HG02938 (cell line): Measurements from ENCODE around the gene MAN2A2.
A peak's percentile ranks its signal among the peaks of the same experiment; 100 is the strongest.
"Not testable (repeated sequence)": the region's sequence is repeated elsewhere in the genome, so short reads cannot be mapped to it uniquely, and the experiment has no call there.

ENCODE experiments used
- ATAC-seq: cut with Tn5 transposase; IDR thresholded peaks from one replicate; pipeline ENCODE4 v1.9.1; 2021; ENCODE audit warnings: mild to moderate bottlenecking, moderate library complexity; ENCODE audit not compliant: unreplicated experiment

MAN2A2 gene

DNA sequence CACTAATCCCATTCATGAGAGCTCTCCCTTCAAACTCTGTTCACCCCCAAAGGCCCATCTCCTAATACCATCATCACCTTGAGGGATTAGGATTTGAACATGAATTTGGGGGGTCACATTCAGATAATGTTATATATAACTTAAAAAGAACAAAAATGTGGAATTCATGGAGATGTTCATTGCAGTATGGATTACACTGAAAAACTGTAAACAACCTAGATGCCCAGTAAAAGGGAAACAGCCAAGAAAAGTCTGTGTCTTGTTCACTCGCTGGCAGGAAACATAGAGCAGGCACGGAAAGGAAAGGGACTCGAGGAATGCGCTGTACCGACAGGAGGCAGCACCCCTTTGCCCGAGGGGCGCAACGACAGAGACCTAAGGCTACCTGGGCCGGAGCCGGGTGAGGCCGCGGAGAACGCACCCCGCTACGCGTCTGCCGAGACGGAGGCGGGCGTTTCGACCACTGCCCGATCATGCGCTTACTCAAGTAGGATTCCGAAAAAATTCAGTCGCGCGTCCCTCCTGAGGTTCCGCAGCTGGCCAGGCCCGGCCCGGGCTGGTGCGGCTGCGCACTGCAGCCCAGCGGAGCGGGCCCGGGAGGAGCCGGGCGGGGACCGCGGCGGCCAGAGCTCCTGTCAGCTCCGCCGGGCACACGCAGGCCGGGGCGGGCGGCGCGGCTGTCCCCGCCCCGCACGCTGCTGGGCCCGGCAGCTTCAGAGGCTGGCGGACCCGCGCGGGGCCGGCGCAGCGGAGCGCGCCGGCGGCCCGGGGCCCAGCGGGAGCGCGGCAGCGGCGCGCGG lies 862 bp upstream of the MAN2A2 start:
- ATAC-seq, result peak; percentile 65

DNA sequence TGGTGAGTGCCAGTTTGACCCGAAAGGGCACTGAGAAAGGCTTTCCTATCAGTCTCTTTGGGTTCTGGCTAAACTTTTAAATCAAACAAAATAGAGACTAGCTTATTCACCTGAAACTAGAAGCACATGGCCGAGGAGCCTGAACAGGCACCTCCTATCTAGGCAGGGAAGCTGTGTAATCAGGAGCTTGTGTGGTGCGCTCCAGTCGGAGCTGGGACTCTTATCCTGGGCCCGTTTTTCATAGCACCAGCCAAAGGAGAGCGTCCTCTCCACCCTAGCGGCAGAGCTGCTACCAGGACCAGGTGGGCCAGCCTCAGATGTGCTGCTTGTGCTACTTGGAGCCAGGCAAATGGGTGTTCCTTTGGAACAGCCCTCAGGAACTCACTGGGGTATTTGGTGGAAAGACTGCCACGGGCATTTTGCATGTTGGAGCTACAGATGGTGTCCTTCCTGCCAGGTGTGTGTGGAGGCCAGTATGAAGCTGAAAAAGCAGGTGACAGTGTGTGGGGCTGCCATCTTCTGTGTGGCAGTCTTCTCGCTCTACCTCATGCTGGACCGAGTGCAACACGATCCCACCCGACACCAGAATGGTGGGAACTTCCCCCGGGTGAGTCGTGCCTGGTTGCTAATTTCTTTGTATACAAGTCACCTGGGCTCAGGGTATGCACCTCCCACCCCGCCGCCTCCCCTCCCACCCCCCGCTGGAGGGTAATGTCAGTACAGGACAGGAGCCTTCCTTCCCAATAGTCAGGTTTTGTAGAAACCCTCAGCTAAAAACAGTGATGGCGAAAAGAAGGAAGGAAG lies 833 bp downstream of the MAN2A2 start:
- no peak for ATAC-seq

DNA sequence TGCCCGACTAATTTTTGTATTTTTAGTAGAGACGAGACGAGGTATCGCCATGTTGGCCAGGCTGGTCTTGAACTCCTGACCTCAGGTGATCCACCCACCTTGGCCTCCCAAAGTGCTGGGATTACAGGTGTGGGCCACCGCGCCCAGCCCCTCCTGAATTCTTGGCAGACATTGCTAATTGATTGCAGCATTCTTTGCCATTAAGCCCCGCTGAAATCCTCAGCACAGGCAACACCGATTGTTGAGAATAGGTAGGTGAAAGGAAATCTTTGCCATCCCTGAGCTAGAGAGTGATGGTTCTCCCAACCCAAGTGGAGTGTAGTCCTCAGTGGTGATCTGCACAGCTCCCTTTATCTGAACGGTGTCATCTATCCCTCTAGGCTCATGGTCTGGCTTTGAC lies 1.6 kb downstream of the MAN2A2 start:
- ATAC-seq, result no peak

DNA sequence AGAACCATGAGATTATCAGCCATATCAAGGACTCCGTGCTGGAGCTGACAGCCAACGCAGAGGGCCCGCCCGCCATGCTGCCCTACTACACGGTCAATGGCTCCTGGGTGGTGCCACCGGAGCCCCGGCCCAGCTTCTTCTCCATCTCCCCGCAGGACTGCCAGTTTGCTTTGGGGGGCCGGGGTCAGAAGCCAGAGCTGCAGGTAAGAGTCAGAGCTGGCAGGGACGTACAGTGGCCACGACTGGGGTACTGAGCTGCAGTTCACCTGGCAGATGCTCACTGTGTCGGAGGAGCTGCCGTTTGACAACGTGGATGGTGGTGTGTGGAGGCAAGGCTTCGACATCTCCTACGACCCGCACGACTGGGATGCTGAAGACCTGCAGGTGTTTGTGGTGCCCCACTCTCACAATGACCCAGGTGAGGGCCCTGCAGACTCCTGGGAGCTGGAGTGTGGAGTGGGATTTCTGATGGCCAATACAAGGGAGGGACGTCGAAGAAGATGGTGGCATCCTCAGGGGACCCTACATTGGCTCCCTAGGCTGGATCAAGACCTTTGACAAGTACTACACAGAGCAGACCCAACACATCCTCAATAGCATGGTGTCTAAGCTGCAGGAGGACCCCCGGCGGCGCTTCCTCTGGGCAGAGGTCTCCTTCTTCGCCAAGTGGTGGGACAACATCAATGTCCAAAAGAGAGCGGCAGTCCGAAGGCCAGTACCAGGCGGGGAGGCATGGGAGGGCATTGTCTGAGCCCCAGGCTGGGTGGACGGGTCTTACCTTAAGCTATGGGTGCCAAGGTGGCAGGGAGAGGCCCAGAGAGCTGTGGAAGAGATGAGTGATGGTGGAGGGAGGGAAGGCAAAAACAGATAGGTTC lies 2.4 kb downstream of the MAN2A2 start:
- no peak for ATAC-seq

DNA sequence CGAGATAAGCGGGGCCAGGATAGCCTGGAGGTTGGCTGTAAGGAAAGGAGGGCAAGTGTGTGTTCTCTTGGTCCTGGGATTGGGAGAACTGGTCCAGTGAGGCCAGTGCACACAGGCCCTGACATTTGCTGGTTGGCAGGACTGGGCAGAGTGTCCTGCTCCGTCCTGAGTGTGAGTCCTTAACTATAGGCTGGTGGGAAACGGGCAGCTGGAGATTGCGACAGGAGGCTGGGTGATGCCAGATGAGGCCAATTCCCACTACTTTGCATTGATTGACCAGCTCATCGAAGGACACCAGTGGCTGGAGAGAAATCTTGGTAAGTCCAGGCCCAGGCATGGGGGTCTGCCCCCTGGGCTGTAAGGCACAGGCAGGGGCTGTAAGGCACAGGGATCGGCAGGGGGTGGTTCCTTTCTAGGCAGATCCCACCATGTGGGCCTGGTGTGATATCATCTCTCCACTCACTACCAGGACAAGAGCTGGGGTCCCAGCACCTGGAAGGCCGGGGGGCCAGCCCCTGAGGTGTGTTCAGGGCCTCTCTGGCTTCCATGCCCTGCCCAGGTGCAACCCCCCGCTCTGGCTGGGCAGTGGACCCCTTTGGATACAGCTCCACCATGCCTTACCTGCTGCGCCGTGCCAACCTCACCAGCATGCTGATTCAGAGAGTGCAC lies 3.2 kb downstream of the MAN2A2 start:
- no peak for ATAC-seq

DNA sequence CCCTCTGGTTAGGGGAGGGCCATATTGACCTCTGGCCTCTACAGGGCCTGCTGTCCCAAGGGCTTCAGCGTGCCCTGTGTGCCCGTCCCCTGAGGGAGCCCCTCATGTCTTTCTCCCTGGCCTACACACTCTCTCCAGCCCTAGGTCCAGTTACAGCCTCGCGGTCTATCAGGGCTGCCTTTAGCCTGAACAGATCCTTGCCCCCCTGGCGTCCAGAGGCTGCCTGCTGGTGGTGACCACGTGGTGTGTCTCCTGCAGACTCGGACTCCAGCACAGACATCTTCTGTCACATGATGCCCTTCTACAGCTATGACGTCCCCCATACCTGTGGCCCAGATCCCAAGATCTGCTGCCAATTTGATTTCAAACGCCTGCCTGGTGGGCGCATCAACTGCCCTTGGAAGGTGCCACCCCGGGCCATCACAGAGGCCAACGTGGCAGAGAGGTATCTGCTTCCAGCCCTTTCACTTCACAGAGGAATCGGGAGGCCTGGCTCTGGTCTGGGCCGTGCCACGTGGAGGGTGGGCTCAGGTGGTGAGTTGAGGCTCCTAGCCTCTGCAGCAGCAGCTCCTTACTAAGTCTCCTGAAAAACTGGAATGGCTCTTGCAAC lies 4.1 kb downstream of the MAN2A2 start:
- ATAC-seq, result no peak

DNA sequence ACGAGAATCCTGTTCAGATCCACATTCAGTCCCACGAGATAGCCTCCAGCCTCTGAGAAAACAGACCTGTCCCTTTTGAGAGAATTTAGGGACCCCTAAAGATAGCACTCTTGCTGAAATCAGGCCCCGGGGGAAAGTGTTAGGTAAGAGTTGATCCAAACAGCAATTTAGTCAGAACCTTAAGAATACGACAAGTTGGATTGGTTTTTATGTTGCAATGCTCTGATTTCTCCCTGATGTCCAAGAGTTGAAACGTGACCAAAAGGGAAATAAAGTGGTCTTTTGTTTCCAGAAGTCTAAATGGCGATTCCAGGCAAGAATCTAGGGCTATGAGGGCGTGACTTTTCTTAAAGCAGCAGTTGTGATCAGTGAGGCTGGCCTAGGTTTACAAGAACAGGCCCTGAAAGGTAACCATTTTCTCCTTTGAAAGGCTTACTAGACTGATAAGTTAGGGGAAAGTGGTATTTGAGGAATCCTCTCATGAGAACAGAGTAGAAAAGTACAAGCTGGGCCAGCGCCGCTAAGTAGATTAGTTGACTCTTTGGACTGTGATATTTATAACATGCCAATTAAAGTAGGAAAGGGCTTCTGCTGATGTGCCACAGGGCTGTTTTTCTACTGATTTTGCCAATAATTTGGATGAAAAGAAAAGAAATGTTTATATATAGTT lies 4.9 kb downstream of the MAN2A2 start:
- no peak for ATAC-seq

DNA sequence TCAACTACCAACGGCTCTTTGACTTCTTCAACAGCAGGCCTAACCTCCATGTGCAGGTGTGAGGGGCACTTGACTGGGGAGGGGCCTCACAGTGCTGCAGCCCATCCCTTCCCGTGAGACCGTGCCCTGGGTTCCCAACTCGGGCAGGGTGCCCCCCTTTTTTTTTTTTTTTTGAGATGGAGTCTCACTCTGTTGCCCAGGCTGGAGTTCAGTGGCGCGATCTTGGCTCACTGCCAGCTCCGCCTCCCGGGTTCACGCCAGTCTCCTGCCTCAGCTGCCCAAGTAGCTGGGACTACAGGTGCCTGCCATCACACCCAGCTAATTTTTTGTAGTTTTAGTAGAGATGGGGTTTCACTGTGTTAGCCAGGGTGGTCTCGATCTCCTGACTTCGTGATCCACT lies 6.3 kb downstream of the MAN2A2 start:
- ATAC-seq, result not testable (repeated sequence)

DNA sequence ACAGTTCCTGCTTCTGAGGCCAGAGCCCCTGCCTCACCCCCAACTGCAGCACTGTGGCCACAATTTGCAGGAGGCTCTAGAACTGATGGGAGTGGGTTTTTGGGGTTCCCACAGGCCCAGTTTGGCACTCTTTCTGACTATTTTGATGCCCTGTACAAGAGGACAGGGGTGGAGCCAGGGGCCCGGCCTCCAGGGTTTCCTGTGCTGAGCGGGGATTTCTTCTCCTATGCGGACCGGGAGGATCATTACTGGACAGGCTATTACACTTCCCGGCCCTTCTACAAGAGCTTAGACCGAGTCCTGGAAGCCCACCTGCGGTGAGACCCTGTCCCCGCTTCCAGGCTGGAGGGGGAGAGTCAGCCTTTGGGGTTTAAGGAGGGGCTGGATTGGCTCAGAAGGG lies 6.9 kb downstream of the MAN2A2 start:
- ATAC-seq, result no peak

DNA sequence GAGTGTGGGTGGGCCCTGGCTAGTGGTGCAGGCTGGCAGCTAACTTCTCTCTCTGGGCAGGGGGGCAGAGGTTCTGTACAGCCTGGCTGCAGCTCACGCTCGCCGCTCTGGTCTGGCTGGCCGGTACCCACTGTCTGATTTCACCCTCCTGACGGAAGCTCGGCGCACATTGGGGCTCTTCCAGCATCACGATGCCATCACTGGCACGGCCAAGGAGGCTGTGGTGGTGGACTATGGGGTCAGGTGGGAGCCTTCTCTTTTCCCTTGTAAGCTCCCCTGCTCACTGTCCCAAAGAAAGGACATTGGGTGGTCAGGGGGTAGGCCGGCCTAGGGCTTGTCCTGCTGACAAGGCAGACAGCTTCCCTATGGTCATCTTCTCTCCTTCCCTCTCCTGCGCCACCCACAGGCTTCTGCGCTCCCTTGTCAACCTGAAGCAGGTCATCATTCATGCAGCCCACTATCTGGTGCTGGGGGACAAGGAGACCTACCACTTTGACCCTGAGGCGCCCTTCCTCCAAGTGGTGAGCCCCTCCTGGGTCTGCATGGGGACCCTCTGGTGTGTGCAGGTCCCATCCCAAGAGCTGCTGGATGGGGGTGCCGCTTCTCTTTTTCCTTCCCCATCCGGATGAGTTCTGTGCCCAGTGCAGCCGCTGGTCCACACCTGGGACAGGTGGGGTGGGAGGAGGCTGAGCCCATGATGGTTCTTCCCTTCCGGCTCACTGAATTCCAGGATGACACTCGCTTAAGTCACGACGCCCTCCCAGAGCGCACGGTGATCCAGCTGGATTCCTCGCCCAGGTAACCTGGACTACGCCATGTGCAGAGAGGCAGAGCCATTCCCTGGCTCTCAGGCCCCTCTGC lies 7.6 kb downstream of the MAN2A2 start:
- no peak for ATAC-seq

DNA sequence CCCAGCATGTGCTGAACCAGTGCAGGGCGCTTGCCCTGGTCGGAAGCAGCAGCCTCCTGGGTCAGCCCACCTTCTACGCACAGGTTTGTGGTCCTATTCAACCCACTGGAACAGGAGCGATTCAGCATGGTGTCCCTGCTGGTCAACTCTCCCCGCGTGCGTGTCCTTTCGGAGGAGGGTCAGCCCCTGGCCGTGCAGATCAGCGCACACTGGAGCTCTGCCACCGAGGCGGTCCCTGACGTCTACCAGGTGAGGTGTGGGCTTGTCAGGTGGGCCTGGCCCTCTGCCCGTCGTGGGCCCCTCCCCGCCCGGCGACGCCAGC lies 8.2 kb downstream of the MAN2A2 start:
- ATAC-seq, result no peak

DNA sequence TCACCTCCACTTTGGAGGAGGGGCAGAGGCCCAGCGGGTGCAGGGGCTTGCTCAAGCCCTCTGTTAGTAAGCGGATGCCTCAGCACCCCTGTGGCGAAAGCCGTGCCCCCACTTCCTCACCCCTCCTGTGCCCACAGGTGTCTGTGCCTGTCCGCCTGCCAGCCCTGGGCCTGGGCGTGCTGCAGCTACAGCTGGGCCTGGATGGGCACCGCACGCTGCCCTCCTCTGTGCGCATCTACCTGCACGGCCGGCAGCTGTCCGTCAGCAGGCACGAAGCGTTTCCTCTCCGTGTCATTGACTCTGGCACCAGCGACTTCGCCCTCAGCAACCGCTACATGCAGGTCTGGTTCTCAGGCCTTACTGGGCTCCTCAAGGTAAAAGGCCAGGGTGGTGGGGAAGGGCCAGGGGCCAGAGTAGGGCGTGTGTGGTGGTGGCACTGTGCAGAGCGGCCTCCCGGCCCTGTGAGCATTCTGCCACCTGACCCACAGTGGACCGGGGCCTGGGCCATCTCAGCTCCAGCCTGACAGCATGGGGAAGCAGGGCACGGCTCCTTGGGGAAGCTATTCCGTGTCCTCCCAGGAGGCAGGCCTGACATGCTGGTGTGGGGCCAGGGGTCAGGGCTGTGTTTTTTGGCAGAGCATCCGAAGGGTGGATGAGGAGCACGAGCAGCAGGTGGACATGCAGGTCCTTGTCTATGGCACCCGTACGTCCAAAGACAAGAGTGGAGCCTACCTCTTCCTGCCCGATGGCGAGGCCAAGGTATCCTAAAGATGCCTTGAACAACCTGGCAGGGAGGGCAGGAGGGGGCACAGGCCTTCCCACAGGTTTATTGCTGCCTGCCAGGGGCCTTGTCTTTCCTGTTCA lies 9.0 kb downstream of the MAN2A2 start:
- ATAC-seq, result no peak

DNA sequence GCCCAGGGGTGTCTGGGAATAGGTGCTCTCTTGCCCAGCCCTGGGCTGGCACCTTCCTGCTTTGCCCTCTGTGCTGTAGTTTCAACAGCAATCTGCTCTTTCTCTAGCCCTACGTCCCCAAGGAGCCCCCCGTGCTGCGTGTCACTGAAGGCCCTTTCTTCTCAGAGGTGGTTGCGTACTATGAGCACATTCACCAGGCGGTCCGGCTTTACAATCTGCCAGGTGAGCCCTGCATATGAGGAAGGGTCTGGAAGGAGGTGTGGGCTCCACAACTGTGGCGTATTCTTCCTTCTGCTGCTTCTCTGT lies 9.6 kb downstream of the MAN2A2 start:
- no peak for ATAC-seq

DNA sequence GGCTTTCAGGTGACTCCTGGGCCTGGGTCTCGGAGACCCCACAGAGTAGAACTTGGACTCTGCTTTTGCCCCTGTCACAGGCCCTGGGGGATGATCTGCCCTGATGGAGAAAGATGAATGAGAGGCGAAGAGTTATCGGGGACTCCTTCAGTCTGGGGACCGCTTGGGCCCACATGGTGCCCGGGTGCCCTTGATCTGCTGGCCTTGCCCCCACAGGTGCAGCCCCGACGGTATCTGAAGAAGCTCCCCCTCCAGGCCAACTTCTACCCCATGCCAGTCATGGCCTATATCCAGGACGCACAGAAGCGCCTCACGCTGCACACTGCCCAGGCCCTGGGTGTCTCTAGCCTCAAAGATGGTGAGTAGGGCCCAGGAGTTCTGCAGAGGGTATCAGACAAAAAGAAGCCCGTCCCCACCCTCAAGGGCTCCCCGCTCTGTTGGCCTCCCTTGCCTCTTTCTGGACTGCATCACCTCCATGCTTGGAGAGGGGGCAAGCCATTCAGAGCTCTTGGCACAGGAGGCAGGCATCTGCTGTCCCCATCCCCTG lies 10.4 kb downstream of the MAN2A2 start:
- ATAC-seq, result no peak

DNA sequence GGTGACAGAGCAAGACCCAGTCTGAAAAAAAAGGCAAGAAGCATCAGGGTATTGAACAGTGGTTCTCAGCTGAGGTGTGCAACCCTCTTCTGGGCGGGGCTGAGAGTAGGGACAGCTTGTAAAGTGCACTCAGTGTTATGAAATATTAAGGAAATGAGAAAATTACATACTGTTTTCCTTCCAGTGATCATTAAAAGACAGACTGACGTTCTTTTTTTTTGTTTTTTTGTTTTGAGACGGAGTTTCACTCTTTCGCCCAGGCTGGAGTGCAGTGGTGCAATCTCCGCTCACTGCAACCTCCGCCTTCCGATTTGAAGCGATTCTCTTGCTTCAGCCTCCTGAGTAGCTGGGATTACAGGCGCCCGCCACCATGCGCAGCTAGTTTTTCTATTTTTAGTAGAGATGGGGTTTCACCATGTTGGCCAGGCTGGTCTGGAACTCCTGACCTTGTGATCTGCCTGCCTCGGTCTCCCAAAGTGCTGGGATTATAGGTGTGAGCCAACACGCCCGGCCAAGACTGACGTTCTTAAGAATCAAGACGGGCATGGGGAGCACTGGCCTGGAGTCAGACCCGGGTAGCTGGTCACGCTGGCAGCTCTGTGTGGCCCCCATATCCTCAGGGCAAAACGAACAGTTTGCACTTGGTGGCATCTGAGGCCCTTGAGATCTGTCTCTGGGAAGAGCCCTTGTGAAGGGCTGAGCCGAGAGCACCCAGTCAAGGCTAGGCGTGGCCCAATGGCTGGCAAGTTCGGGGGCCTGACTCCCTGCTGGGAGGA lies 11.4 kb downstream of the MAN2A2 start:
- ATAC-seq, result no peak

DNA sequence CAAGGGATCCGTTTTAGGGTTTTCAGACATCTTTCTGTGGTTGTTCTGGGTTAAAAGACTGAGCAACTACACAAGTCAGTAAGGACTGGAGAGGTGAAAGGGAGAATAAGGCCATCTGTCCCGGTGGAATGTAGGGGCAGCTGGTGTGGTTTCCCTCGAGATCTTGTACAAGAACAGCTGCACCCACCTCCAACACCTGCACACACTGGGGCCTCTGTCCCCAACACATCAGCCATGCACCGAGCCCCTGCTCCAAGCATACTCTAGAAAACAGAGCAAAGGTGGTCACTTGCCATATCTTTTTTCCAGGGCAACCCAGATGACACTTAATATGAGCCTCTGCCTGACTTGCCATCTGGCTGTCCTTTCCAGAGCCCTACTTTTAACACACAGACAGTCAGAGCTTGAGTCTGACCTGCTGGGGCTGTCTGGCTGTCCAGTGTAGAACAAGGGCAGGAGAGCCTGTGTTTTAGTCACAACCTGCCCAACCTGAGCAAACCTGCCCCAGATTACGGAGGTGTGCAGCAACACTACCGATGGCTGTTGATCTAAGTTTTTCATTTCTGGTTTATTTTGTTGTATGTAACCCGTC lies 12.2 kb downstream of the MAN2A2 start:
- ATAC-seq, result no peak
